GM06990 (cell line): ENCODE measurements around the gene FAM180A.

Source experiments
- DNase-seq: peaks from one replicate; pipeline ENCODE4 v3.0.0-alpha.2; 2011; ENCODE audit not compliant: insufficient read length; ENCODE audit errors: extremely low read depth
- H3K27me3 ChIP-seq: replicated peaks from 2 replicates; pipeline ENCODE4 v1.6.0; 2011; ENCODE audit warnings: low read length; ENCODE audit not compliant: control insufficient read depth, insufficient read depth
- H3K36me3 ChIP-seq: 2 replicates; pipeline ENCODE4 v1.5.1; 2011; ENCODE audit warnings: low read length; ENCODE audit not compliant: control insufficient read depth, insufficient read depth
- H3K4me3 ChIP-seq: replicated peaks from 2 replicates; pipeline ENCODE4 v1.5.1; 2011; ENCODE audit warnings: low read depth, mild to moderate bottlenecking, control low read depth, low read length
- TF ChIP-seq, protein P1 (sequence below): IDR thresholded peaks from 2 replicates; pipeline ENCODE4 v1.5.1; 2011; ENCODE audit warnings: low read length, control low read depth, mild to moderate bottlenecking, inconsistent platforms; ENCODE audit not compliant: insufficient read depth, poor library complexity, severe bottlenecking

Gene FAM180A

DNA sequence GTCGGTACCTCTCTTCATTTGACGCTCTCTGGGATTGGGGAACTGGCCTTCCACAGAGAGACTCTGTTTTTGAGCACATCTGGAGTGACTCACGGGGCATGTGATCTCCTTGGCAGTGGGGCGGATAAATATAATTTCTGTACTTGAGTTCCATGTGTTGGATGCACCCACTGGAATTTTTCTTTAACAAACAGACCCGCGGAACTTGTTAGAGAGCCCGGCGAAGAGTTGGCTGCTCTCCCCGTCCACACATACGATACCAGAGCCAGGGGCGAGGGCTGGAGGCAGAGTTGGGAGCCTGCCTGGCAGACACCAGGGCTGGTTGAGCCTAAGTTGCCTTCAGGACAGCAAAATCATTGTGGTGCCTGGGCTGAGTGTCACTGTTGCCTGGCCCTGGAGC is at the start of gene FAM180A:
FAM180A (minus strand) TSS at position 44 of the 400 bp plus-strand sequence. CDS start 233 bp downstream, outside the sequence.
- TF ChIP-seq, protein P1, sequence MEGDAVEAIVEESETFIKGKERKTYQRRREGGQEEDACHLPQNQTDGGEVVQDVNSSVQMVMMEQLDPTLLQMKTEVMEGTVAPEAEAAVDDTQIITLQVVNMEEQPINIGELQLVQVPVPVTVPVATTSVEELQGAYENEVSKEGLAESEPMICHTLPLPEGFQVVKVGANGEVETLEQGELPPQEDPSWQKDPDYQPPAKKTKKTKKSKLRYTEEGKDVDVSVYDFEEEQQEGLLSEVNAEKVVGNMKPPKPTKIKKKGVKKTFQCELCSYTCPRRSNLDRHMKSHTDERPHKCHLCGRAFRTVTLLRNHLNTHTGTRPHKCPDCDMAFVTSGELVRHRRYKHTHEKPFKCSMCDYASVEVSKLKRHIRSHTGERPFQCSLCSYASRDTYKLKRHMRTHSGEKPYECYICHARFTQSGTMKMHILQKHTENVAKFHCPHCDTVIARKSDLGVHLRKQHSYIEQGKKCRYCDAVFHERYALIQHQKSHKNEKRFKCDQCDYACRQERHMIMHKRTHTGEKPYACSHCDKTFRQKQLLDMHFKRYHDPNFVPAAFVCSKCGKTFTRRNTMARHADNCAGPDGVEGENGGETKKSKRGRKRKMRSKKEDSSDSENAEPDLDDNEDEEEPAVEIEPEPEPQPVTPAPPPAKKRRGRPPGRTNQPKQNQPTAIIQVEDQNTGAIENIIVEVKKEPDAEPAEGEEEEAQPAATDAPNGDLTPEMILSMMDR = no peak
- no peak for DNase-seq
- Histone ChIP-seq H3K27me3 (no peaks in the 10 kb centered on the region), H3K4me3 (no peak within 1 kb of the TSS), H3K36me3 (no peaks in the 10 kb centered on the region)

DNA sequence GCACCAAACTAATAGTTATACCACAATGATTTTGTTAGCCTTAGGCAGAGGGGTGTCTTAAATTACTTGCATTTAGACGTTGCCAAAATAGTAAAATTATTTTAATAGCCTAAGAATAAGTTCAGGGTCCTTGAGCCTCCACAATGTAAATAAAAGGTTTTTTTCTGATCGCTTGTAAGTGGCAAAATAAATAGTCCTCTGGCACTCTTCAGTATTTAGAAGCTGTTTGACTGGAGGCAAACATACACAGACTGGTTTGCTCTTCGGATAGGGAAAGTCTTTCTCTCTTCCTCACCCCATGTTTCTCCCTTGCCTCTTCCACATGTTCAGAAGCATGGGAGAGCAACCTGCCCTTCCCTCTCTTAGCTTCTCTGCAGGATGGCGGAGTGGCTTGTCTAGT is 49.5 kb upstream of the FAM180A start:
- H3K4me3 ChIP-seq = no peak overlapping the region
- TF ChIP-seq, protein P1 = no peak
- peaks cover 2% of the 10 kb centered on the region; the same call in 1 of the 2 replicates for H3K27me3 ChIP-seq
- DNase-seq = no peak
- H3K36me3 ChIP-seq = no peaks in the 10 kb centered on the region

DNA sequence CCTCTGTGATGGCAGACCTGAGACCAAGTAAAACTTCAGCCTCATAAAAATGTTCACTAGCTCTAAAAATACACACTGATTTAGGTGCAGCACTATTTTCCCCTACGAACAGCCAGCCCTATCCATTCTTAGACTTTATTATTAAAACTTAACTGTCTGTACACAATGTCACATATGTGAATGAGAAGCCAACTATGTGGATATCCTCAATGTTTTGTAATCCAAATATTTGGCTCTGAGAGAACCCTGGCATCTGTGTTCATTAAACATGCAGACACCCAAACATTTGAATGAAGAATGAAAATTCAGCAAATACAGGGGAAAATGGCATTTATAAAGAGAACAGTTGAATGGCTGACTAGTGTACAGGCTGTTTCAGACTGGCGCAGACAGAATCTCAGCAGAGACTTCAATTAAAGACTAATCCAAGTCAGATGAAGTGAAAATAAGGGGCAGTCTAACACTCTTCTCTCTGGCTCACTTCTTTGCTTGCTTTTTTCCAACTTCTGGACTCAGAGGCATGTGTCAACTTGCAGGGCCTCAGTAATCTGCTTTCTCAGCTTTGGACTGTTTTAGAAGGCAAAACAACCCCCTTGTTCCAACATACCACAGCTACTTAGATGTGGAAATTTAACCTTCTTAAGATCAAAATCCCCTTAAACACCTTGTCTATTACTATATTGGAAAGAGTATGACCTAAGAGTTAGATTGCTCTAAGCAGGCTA is 47.4 kb upstream of the FAM180A start:
- TF ChIP-seq, protein P1 = no peak
- H3K27me3 ChIP-seq = peaks cover 2% of the 10 kb centered on the region; the same call in 1 of the 2 replicates
- no peaks in the 10 kb centered on the region for H3K36me3 ChIP-seq
- no peak overlapping the region for H3K4me3 ChIP-seq
- no peak for DNase-seq

DNA sequence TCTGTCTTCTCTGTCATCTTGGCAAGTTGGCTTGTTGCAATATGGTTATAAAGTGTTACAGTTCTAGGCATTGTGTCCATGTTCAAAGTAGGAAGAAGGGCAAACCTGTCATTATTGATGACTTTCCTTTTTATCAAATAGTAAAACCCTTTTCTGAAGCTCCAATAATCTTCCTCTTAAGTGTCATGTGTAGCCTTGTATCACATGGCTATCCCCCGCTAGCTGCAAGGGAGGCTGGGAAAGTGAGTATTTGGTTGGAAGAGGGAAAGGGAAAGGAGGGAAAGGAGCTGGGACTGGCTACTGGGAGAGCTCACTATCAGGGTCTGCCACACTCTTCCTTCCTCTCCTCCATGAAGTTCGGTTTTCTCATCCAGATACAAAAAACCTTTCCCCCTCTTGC is 45.2 kb upstream of the FAM180A start:
- TF ChIP-seq, protein P1 = no peak
- Histone ChIP-seq H3K36me3 (no peaks in the 10 kb centered on the region), H3K4me3 (no peak overlapping the region), H3K27me3 (peaks cover 2% of the 10 kb centered on the region; the same call in 1 of the 2 replicates)
- DNase-seq = no peak

DNA sequence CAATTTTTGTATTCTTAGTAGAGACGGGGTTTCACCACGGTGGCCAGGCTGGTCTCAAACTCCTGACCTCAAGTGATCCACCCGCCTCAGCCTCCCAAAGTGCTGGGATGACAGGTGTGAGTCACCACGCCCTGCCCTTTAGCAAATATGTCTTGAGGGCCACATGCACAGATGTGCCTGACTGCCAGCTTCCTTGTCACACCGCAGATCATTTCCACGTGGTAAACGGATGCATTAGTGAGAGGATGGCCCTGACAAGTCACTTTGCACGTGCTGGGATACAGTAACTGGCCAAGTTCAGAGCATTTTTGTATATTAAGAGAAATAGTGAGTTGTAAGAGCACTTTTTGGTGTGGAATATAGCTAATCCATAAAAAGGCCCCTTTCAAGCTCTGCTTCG is 44.3 kb upstream of the FAM180A start:
- Histone ChIP-seq H3K36me3 (no peaks in the 10 kb centered on the region), H3K4me3 (no peak overlapping the region), H3K27me3 (no peaks in the 10 kb centered on the region)
- no peak for DNase-seq
- TF ChIP-seq, protein P1 = no peak

DNA sequence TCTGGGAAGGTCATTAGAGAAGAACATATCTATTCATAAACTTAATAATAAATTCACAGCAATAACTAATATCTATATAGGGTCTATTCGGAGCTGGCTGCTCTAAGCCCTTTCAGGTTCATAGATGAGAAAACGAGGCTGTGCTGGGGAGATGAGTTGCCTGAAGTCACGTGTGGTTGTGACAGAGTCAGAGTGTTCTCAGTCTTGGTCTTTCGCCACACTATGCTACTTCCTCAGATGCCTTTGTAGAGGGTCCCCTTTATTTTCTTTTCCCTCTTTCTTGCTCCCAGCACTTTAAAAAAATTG is 43.7 kb upstream of the FAM180A start:
- DNase-seq = no peak

More for the DNA sequence above, 43.7 kb upstream of the FAM180A start:
- Histone ChIP-seq H3K4me3 (no peak overlapping the region), H3K27me3 (no peaks in the 10 kb centered on the region), H3K36me3 (no peaks in the 10 kb centered on the region)
- TF ChIP-seq, protein P1 = no peak
